Right lobe of liver (tissue), 6 donors: ENCODE data around the gene TMEM204. TPM values are rescaled to one million over a fixed set of nuclear protein-coding genes. Genes with fewer than 3 reads are reported as not detected.

Experiments used
- ATAC-seq, 4 donors: fragments of 200-7000 bp; cut with Tn5 transposase; one replicate each; pipeline ENCODE4 v1.9.1; 2020; ENCODE audit warnings: mild to moderate bottlenecking in 4 of 4, moderate library complexity in 4 of 4
- DNase-seq, 3 donors: peaks; one replicate each; pipeline ENCODE4 v3.0.0-alpha.2; 2020
- H3K27ac ChIP-seq, 3 donors: fragments of 200-600 bp; one replicate each; pipeline ENCODE4 v1.8.0; 2022
- H3K27me3 ChIP-seq, 2 donors: fragments of 200-600 bp; one replicate each; pipeline ENCODE4 v1.8.0; 2022
- H3K36me3 ChIP-seq, 4 donors: fragments of 200-600 bp; sonication (generic) in 1 of 4; one replicate each; pipeline versions ENCODE4 v1.5.1 to v1.8.0; 2017 to 2022; ENCODE audit warnings: control low read depth in 1 of 4
- H3K4me1 ChIP-seq, 4 donors: fragments of 200-600 bp; sonication (generic) in 1 of 4; one replicate each; pipeline versions ENCODE4 v1.5.1 to v1.8.0; 2017 to 2022; ENCODE audit warnings: control low read depth in 1 of 4
- H3K4me3 ChIP-seq, 3 donors: fragments of 200-600 bp; one replicate each; pipeline ENCODE4 v1.8.0; 2022
- H3K9me3 ChIP-seq, 4 donors: fragments of 200-600 bp; sonication (generic) in 1 of 4; one replicate each; pipeline versions ENCODE4 v1.5.1 to v1.8.0; 2017 to 2022; ENCODE audit warnings: control low read depth in 1 of 4
- CTCF ChIP-seq, 4 donors: fragments of 200-600 bp in 3 of 4; fragments of 450-650 bp in 1 of 4; IDR thresholded peaks; one replicate each; pipeline versions ENCODE4 v1.5.1 to v1.8.0; 2016 to 2022; ENCODE audit warnings: antibody characterized with exemption in 4 of 4, mild to moderate bottlenecking in 2 of 4
- POLR2A ChIP-seq: fragments of 450-650 bp; IDR thresholded peaks from one replicate; pipeline ENCODE4 v1.6.1; 2017; ENCODE audit warnings: antibody characterized with exemption, mild to moderate bottlenecking
- WGBS: methylation state at CpG from one replicate; pipeline ENCODE4 v1.1.6; 2018; ENCODE audit warnings: low coverage, low lambda C conversion rate; ENCODE audit not compliant: insufficient coverage; ENCODE audit errors: missing lambda C conversion rate; 5-methylcytosine and 5-hydroxymethylcytosine counted together
- intact Hi-C, 2 donors: fragments of 100-400 bp; cut with DNase I; formaldehyde crosslinking; loops; one replicate each; pipeline versions ENCODE4 v1.11.2 to v1.14.1; 2022
- total RNA-seq, 6 experiments: library from RNA; depleted of rRNA in 2 of 6; stranded (reverse); fragments of >200 nt in 2 of 6; fragmentation: NEBNext Ultra II Directional in 3 of 6; extraction: Animal tissue kit (Norgen Biotek cat#: 25700) in 3 of 6; gene quantifications; one replicate each; pipeline versions ENCODE4 v1.1.0 to v1.2.4, GENCODE V29; 2016 to 2023
- donor health status: DM: no; HTN: yes; CAD: no.
- donor health status: DM: no; HTN: no; CAD: no.
- donor health status: DM: no; HTN: no; CAD: no.
- donor health status: DM: no; HTN: yes; CAD: no.
- donor health status: DM: no; HTN: yes; CAD: no.

The TMEM204 gene
- total RNA-seq, 6 experiments from 2014 or later: 4.7 to 18.7 (median 8.9) TPM

DNA sequence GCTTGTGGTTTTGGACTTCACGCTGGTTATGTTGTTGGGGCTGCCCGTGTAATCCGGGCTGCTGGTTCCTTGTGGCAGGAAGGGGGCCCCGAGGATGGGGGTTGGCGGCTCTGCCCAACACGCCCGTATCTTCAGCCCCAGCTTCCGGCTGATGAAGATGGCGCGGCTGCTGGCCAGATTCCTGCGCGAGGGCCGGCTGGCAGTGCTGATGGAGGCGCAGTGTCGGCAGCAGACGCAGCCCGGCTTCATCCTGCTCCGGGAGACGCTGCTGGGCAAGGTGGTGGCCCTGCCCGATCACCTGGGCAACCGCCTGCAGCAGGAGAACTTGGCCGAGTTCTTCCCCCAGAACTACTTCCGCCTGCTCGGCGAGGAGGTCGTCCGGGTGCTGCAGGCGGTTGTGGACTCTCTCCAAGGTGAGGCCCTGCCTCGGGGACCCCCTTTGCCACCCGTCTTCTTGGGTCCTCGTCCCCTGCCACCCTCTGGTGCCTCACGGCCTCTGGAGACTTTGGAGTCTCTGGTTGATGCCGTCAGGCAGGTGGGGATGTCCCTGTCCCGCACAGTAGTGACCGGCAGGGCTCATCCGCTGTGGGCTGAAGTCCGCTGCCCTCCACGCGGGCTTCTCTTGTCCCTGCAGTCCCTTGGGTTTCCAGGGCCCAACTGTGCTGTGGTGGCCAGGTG, 38.1 kb upstream of the TMEM204 start:
- DNase-seq (no peak), ATAC-seq (no peak)

DNA sequence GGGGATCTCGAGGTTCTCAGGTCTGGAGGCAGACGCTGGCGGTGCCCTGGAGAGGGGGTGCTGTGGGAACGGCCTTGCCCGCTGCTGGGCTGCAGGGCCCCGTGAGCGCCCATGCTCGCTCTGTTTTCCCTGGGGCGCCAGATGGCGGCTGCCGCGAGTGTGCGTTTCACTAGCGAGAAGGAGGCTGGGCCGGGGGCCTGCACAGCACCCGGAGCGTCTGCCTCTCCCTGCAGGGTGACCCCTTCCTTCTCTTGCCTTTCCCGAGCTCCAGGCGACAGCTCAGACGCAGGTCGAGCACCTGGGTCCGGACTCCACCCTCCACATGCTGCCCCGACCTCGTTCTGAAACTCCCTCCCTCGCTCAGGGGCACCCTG, 37.6 kb upstream of the TMEM204 start:
- Histone ChIP-seq H3K27ac (no peak overlapping the region), H3K4me1 (peaks cover 0 to 14% (median 5%) of the 10 kb centered on the region in 4 donors), H3K4me3 (no peak overlapping the region), H3K36me3 (peaks cover 0 to 30% (median 0%) of the 10 kb centered on the region in 4 donors), H3K27me3 (no peaks in the 10 kb centered on the region), H3K9me3 (no peaks in the 10 kb centered on the region)
- no peak for DNase-seq
- ATAC-seq: no peak
- WGBS: 93% methylated on average over 3 of the region's 25 CpGs
- TF ChIP-seq CTCF (IDR thresholded peaks at IDR 0.05) (no peak), POLR2A (no peak)
- intact Hi-C loops: no loop called here

More for the DNA sequence above, 38.1 kb upstream of the TMEM204 start:
- H3K4me3 ChIP-seq: no peak overlapping the region
- H3K27me3 ChIP-seq: no peaks in the 10 kb centered on the region
- no peaks in the 10 kb centered on the region for H3K9me3 ChIP-seq
- intact Hi-C loops: no loop called here
- no CpG with 5 or more reads among the region's 39 CpGs for WGBS
- H3K4me1 ChIP-seq: peaks cover 0 to 14% (median 5%) of the 10 kb centered on the region in 4 donors
- no peak overlapping the region for H3K27ac ChIP-seq
- no peak for TF ChIP-seq CTCF (IDR thresholded peaks at IDR 0.05)
- no peak for TF ChIP-seq POLR2A
- peaks cover 0 to 27% (median 0%) of the 10 kb centered on the region in 4 donors for H3K36me3 ChIP-seq

DNA sequence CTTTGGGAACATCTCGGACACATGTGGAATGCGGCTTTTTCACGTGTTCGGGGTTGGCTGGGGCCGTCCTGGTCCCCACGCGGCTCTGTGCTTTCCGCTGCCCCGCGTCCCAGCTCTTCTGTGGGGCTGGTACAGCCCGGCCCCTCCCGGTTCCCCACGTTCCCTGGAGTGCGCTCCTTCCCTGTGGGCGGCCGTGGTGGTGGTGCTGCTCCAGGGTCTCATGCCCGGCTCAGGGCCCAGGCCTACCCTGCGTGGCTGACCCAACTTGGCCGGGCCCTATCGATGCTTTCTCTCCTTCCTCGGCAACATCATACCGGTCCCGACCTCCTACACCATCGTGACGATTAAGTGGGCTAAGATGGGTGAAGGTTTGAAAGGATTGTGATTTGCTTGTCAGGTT, 37.0 kb upstream of the TMEM204 start:
- intact Hi-C loops: no loop called here
- TF ChIP-seq POLR2A (no peak), CTCF (IDR thresholded peaks at IDR 0.05) (no peak)
- peaks cover 0 to 34% (median 3%) of the 10 kb centered on the region in 4 donors for H3K36me3 ChIP-seq

DNA sequence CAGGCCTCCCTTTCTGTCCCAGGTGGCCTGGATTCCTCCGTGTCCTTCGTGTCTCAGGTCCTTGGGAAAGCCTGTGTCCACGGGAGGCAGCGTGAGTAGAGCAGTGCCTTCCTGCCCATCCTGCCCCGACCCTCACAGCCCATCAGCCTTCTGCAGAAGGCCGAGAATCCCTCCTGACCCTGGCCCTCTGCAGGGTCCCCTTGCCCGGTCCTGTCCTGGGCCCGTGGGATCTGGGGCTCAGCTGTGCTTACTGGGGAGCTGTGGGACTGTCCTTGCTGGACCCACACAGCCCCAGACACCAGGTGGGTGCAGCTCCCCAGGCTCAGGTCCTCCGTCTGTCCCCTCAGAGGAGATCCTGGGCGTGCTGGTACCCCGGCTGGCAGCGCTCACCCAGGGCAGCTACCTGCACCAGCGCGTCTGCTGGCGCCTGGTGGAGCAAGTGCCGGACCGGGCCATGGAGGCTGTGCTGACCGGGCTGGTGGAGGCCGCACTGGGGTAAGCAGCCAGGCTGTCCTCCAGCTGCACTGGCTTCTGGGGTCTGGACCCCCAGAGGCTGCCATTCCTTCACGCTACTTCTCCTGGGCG, 36.4 kb upstream of the TMEM204 start:
- 69% methylated on average over 6 of the region's 21 CpGs for WGBS

More for the DNA sequence above, 37.0 kb upstream of the TMEM204 start:
- H3K4me1 ChIP-seq: peaks cover 0 to 14% (median 5%) of the 10 kb centered on the region in 4 donors
- no peak overlapping the region for H3K4me3 ChIP-seq
- no peak overlapping the region for H3K27ac ChIP-seq
- no peaks in the 10 kb centered on the region for H3K27me3 ChIP-seq
- no CpG with 5 or more reads among the region's 25 CpGs for WGBS
- no peaks in the 10 kb centered on the region for H3K9me3 ChIP-seq
- ATAC-seq (no peak), DNase-seq (no peak)

More for the DNA sequence above, 36.4 kb upstream of the TMEM204 start:
- Histone ChIP-seq H3K36me3 (peaks cover 0 to 41% (median 7%) of the 10 kb centered on the region in 4 donors), H3K27ac (no peak overlapping the region), H3K9me3 (no peaks in the 10 kb centered on the region), H3K4me3 (no peak overlapping the region), H3K27me3 (no peaks in the 10 kb centered on the region), H3K4me1 (peaks cover 0 to 14% (median 5%) of the 10 kb centered on the region in 4 donors)
- no peak for DNase-seq
- no peak for TF ChIP-seq POLR2A
- TF ChIP-seq CTCF (IDR thresholded peaks at IDR 0.05): no peak
- intact Hi-C loops: no loop called here
- ATAC-seq: no peak
